Mucosa of stomach (tissue), 1 donor: ENCODE results near the gene NSDHL.

ENCODE experiments used
- H3K27me3 ChIP-seq: one replicate; pipeline ENCODE4 v1.7.0; 2013; ENCODE audit warnings: mild to moderate bottlenecking, low read length; ENCODE audit not compliant: control insufficient read depth, insufficient read depth
- H3K36me3 ChIP-seq: one replicate; pipeline ENCODE4 v1.7.0; 2013; ENCODE audit warnings: low read length; ENCODE audit not compliant: control insufficient read depth, insufficient read depth
- H3K4me1 ChIP-seq: one replicate; pipeline ENCODE4 v1.7.0; 2013; ENCODE audit warnings: mild to moderate bottlenecking, low read length; ENCODE audit not compliant: control insufficient read depth, insufficient read depth
- H3K4me3 ChIP-seq: one replicate; pipeline ENCODE4 v1.7.0; 2013; ENCODE audit warnings: low read length
- H3K9ac ChIP-seq: one replicate; pipeline ENCODE4 v1.7.0; 2013; ENCODE audit warnings: mild to moderate bottlenecking, low read length, moderate library complexity
- H3K9me3 ChIP-seq: one replicate; pipeline ENCODE4 v1.7.0; 2013; ENCODE audit warnings: mild to moderate bottlenecking, low read length, moderate library complexity; ENCODE audit not compliant: control insufficient read depth
- donor health status: Pancreatic carcinoma.

The NSDHL gene

GRCh38 chrX:152881289-152881688 is 50.4 kb downstream of the NSDHL start:
- H3K4me3 ChIP-seq, result no peak overlapping the region
- H3K9me3 ChIP-seq, result no peaks in the 10 kb centered on the region
- H3K4me1 ChIP-seq, result peaks cover 3% of the 10 kb centered on the region
- no peak overlapping the region for H3K9ac ChIP-seq
- H3K36me3 ChIP-seq, result no peaks in the 10 kb centered on the region
- H3K27me3 ChIP-seq, result no peaks in the 10 kb centered on the region

GRCh38 chrX:152884171-152884570 is 53.3 kb downstream of the NSDHL start:
- no peaks in the 10 kb centered on the region for H3K9me3 ChIP-seq
- H3K27me3 ChIP-seq, result no peaks in the 10 kb centered on the region

GRCh38 chrX:152886716-152887115 is 55.9 kb downstream of the NSDHL start:
- Histone ChIP-seq H3K27me3 (no peaks in the 10 kb centered on the region), H3K9me3 (no peaks in the 10 kb centered on the region), H3K9ac (no peak overlapping the region), H3K36me3 (no peaks in the 10 kb centered on the region), H3K4me1 (peaks cover 7% of the 10 kb centered on the region), H3K4me3 (no peak overlapping the region)

More at GRCh38 chrX:152884171-152884570, 53.3 kb downstream of the NSDHL start:
- H3K4me1 ChIP-seq, result peaks cover 7% of the 10 kb centered on the region
- no peak overlapping the region for H3K4me3 ChIP-seq
- no peak overlapping the region for H3K9ac ChIP-seq
- H3K36me3 ChIP-seq, result no peaks in the 10 kb centered on the region

GRCh38 chrX:152892499-152892898 is 61.6 kb downstream of the NSDHL start:
- Histone ChIP-seq H3K4me1 (peaks cover 30% of the 10 kb centered on the region), H3K27me3 (no peaks in the 10 kb centered on the region), H3K4me3 (no peak overlapping the region), H3K9me3 (no peaks in the 10 kb centered on the region), H3K9ac (no peak overlapping the region), H3K36me3 (no peaks in the 10 kb centered on the region)

DNA sequence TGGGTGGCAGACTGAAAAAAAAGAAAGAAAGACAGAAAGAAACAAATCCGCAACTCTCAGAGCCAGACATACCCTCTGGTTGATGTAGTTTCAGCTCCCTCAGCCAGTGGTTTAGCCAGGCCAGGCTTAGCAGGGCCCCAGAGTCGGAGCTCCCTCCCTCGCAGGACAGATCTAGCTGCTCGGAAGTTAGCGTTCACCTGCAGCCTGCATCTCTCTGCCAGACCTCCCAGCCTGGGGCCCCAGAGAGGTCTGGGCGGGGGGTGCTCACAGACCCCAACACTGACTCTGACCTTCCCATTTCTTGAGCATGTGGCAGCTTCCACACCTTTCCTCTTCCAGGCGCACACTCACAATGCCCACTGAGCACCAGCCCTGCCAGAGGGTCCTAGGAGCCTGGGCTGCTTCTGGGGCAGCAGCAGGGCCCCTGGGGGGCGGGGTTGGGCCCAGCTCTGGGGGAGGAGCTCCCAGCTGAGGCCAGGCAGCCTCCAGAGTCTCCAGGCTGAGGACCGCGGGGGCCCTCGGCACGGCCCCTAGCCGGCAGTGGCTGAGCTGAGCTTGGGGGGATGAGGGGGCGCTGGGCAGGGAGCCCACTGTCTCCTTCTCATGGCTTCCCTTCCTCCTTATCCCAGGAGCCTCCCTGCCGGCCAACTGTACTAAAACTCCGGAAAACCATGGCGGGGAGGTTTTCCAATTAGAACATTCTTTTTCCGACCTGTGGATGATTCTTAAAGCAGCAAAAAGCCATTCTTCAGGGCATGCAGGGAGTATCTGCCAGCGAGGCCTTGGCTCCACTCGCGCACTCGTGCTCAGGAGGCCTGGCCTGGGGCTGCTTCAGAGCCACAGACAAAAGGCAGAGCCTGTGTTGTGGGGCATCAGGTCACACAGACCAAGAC is 62.4 kb downstream of the NSDHL start:
- H3K9ac ChIP-seq, result no peak overlapping the region
- peaks cover 32% of the 10 kb centered on the region for H3K4me1 ChIP-seq
- H3K27me3 ChIP-seq, result no peaks in the 10 kb centered on the region
- no peak overlapping the region for H3K4me3 ChIP-seq
- no peaks in the 10 kb centered on the region for H3K36me3 ChIP-seq
- no peaks in the 10 kb centered on the region for H3K9me3 ChIP-seq

DNA sequence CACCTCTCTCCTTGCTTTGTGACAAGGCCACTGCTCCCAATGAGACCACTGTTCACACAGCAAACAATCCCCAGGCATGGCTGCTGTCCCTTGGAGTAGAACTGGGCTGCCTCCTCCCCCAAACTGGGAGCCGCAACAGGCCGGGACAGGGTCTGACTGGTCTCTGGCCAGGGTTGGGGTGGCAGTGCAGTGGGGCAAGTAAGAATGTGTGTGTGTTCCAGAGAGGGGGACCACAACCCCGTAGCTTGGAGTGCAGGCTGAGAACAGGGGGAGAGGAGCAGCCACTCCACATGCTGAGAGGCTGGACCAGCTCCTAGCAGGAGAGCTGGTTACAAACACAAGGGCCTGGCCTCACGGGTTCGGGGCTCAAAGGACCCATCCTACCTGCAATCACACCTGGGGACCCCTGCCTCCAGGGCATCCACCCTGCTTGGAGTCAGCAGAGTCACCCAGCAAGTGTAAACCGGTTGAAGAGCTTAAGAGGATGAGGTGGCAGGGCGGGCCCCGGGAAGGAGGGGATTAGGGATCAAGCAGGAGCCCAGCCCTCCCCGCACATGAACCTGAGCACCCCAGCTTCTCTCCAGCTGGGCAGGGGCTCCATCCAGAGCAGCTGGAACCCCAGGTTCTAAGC is 63.2 kb downstream of the NSDHL start:
- Histone ChIP-seq H3K9ac (no peak overlapping the region), H3K4me1 (peaks cover 37% of the 10 kb centered on the region), H3K4me3 (no peak overlapping the region), H3K36me3 (no peaks in the 10 kb centered on the region), H3K9me3 (no peaks in the 10 kb centered on the region), H3K27me3 (no peaks in the 10 kb centered on the region)

GRCh38 chrX:152895121-152895520 is 64.3 kb downstream of the NSDHL start:
- no peak overlapping the region for H3K4me3 ChIP-seq
- H3K27me3 ChIP-seq, result no peaks in the 10 kb centered on the region
- no peaks in the 10 kb centered on the region for H3K36me3 ChIP-seq
- no peak overlapping the region for H3K9ac ChIP-seq
- H3K4me1 ChIP-seq, result peaks cover 37% of the 10 kb centered on the region
- no peaks in the 10 kb centered on the region for H3K9me3 ChIP-seq

DNA sequence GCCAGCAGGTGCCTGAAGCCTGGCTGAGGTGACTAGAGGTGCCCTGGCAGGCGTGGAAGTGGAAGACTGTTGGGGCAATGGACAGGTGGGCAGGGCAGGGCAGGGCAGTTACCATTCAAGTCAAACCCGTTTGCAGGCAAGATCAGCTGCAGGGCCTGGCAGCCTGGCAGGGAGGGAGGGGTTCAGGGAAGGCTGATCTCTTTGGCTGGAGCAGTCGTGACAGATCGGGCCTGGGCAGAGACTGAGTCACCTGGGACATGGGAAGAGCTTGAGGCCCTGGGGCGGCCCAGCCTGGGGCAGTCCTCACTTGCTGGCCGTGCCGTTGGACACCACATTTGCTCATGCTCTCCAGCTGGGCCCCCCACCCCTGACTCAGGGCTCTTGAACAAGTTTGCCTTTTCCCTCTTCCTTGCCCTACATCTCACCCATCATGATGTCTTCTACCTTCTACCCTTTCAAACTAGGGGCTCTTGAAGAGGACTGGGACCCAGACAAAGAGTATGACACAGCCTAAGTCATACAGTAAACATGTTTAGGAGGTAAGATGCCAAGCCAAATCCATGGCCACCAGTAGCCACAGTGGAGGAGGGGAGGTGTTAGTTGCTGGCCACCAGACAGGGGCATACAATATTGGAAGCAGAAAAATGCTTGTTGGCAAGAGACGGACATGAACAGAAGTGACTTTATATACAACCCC is 65.0 kb downstream of the NSDHL start:
- H3K27me3 ChIP-seq, result no peaks in the 10 kb centered on the region
- H3K36me3 ChIP-seq, result no peaks in the 10 kb centered on the region
- H3K4me3 ChIP-seq, result no peak overlapping the region
- H3K9me3 ChIP-seq, result no peaks in the 10 kb centered on the region
- peaks cover 37% of the 10 kb centered on the region for H3K4me1 ChIP-seq
- no peak overlapping the region for H3K9ac ChIP-seq

DNA sequence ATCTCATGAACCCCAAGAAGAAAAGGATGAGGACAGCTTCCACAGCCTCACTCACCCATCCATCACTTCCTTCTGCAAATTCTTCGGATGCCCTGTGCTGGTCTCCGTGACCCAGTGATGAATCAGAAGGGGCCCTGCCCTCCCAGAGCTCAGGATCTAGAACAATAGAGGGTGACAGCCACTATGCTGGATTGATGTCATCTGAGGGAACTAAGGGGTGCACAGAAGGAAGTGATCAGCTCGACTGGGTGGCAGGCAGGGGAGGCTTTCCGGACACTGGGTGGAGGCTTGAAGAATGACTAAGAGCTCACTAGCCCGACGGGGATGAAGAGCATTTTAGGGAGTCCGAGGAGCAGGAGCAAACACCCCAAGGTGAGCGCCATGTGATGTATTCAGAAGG is 65.6 kb downstream of the NSDHL start:
- no peaks in the 10 kb centered on the region for H3K27me3 ChIP-seq
- H3K9ac ChIP-seq, result no peak overlapping the region
- H3K4me3 ChIP-seq, result no peak overlapping the region
- H3K4me1 ChIP-seq, result peaks cover 37% of the 10 kb centered on the region
- H3K36me3 ChIP-seq, result no peaks in the 10 kb centered on the region
- H3K9me3 ChIP-seq, result no peaks in the 10 kb centered on the region

GRCh38 chrX:152897222-152898131 is 66.6 kb downstream of the NSDHL start, which contains the start of gene ZNF185:
Gene ZNF185, plus strand, starts transcription at chrX:152898067. Its CDS starts 16,423 bp downstream, at chrX:152914490.
- Histone ChIP-seq H3K9me3 (no peaks in the 10 kb centered on the region), H3K9ac (no peak within 1 kb of the TSS), H3K36me3 (no peaks in the 10 kb centered on the region), H3K27me3 (no peaks in the 10 kb centered on the region), H3K4me3 (no peak within 1 kb of the TSS), H3K4me1 (peaks cover 37% of the 10 kb centered on the region)

GRCh38 chrX:152898442-152898841 is 67.6 kb downstream of the NSDHL start:
- H3K4me3 ChIP-seq, result no peak overlapping the region

More at GRCh38 chrX:152898442-152898841, 67.6 kb downstream of the NSDHL start:
- Histone ChIP-seq H3K9me3 (no peaks in the 10 kb centered on the region), H3K27me3 (no peaks in the 10 kb centered on the region), H3K9ac (no peak overlapping the region), H3K4me1 (peaks cover 37% of the 10 kb centered on the region), H3K36me3 (no peaks in the 10 kb centered on the region)
